Esophagus (tissue), 2 donors: ENCODE measurements around the gene SIK3. TPM values are rescaled to one million over a fixed set of nuclear protein-coding genes. Genes with fewer than 3 reads are reported as not detected.

ENCODE experiments used
- H3K27ac ChIP-seq, 2 donors: one replicate each; pipeline ENCODE4 v1.5.1; 2013; ENCODE audit warnings: low read depth in 2 of 2, mild to moderate bottlenecking in 2 of 2, inconsistent platforms in 1 of 2, low read length in 1 of 2, moderate library complexity in 1 of 2
- H3K27me3 ChIP-seq, 2 donors: one replicate each; pipeline ENCODE4 v1.6.1; 2013; ENCODE audit warnings: low read length in 2 of 2, control low read depth in 1 of 2, mild to moderate bottlenecking in 1 of 2; ENCODE audit not compliant: insufficient read depth in 2 of 2, control insufficient read depth in 1 of 2
- H3K36me3 ChIP-seq, 2 donors: one replicate each; pipeline ENCODE4 v1.6.1; 2013; ENCODE audit warnings: low read length in 1 of 2; ENCODE audit not compliant: control insufficient read depth in 2 of 2, insufficient read depth in 2 of 2
- H3K4me1 ChIP-seq, 2 donors: one replicate each; pipeline ENCODE4 v1.6.1; 2013; ENCODE audit warnings: low read length in 1 of 2; ENCODE audit not compliant: control insufficient read depth in 2 of 2, insufficient read depth in 2 of 2
- H3K4me3 ChIP-seq, 2 donors: one replicate each; pipeline ENCODE4 v1.5.1; 2013; ENCODE audit warnings: low read length in 2 of 2, mild to moderate bottlenecking in 2 of 2, low read depth in 1 of 2, moderate library complexity in 1 of 2
- H3K9me3 ChIP-seq, 2 donors: one replicate each; pipeline ENCODE4 v1.6.1; 2013; ENCODE audit warnings: mild to moderate bottlenecking in 2 of 2, low read depth in 1 of 2, low read length in 1 of 2, moderate library complexity in 1 of 2; ENCODE audit not compliant: control insufficient read depth in 2 of 2, insufficient read depth in 1 of 2
- WGBS, 2 donors: extraction: QIAGEN DNeasy Blood & Tissue Kit; methylation state at CpG; one replicate each; pipeline ENCODE4 v1.1.7; 2013; 5-methylcytosine and 5-hydroxymethylcytosine counted together
- polyA plus RNA-seq, 2 donors: library from polyadenylated mRNA; stranded (reverse); fragments of 200-250 nt; gene quantifications; one replicate each; pipeline ENCODE4 v1.2.3, GENCODE V29; 2013
- donor health status: healthy with polysubstance abuse.
- donor health status: Bipolar disorder and iron deficiency.

Gene SIK3
- polyA plus RNA-seq, 2 donors: 6.4 to 7.0 TPM

- Histone ChIP-seq H3K4me3 (no peak overlapping the region), H3K9me3 (no peaks in the 10 kb centered on the region), H3K27ac (no peak overlapping the region), H3K27me3 (no peaks in the 10 kb centered on the region), H3K36me3 (peaks cover 13 to 29% of the 10 kb centered on the region in 2 donors), H3K4me1 (no peaks in the 10 kb centered on the region)
- WGBS, 2 donors: 93 to 94% methylated on average over 9 of the region's 9 CpGs
Observed at GRCh38 chr11:116843661-116844060, 254.6 kb downstream of the SIK3 start.

GRCh38 chr11:116842909-116843308, 255.3 kb downstream of the SIK3 start:
- Histone ChIP-seq H3K9me3 (no peaks in the 10 kb centered on the region), H3K4me3 (no peak overlapping the region), H3K27me3 (no peaks in the 10 kb centered on the region), H3K36me3 (peaks cover 13 to 29% of the 10 kb centered on the region in 2 donors), H3K27ac (no peak overlapping the region), H3K4me1 (no peaks in the 10 kb centered on the region)
- WGBS, 2 donors: 86 to 91% methylated on average over 4 of the region's 4 CpGs

- H3K36me3 ChIP-seq: peaks cover 8 to 23% of the 10 kb centered on the region in 2 donors
- no peak overlapping the region for H3K27ac ChIP-seq
- no peaks in the 10 kb centered on the region for H3K4me1 ChIP-seq
- H3K27me3 ChIP-seq: no peaks in the 10 kb centered on the region
- no peaks in the 10 kb centered on the region for H3K9me3 ChIP-seq
- no peak overlapping the region for H3K4me3 ChIP-seq
- WGBS, 2 donors: 98 to 100% methylated on average over 4 of the region's 4 CpGs
Observed at GRCh38 chr11:116842117-116842516, 256.1 kb downstream of the SIK3 start.

GRCh38 chr11:116840746-116841296, 257.4 kb downstream of the SIK3 start:
- H3K36me3 ChIP-seq: peaks cover 0 to 10% of the 10 kb centered on the region in 2 donors
- peaks cover under 1 to 5% of the 10 kb centered on the region in 2 donors for H3K4me1 ChIP-seq
- no peaks in the 10 kb centered on the region for H3K9me3 ChIP-seq
- no peak overlapping the region for H3K4me3 ChIP-seq
- no peaks in the 10 kb centered on the region for H3K27me3 ChIP-seq
- no peak overlapping the region for H3K27ac ChIP-seq
- WGBS, 2 donors: 71 to 76% methylated on average over 9 of the region's 9 CpGs

GRCh38 chr11:116840224-116840745, 257.9 kb downstream of the SIK3 start:
- 45 to 56% methylated on average over 6 of the region's 6 CpGs for WGBS, 2 donors

GRCh38 chr11:116838321-116839084, 259.7 kb downstream of the SIK3 start:
- Histone ChIP-seq H3K27ac (no peak overlapping the region), H3K4me1 (peaks cover 4 to 6% of the 10 kb centered on the region in 2 donors), H3K36me3 (peaks cover 0 to 2% of the 10 kb centered on the region in 2 donors), H3K9me3 (no peaks in the 10 kb centered on the region), H3K27me3 (no peaks in the 10 kb centered on the region), H3K4me3 (no peak overlapping the region)
- WGBS, 2 donors: 81 to 82% methylated on average over 6 of the region's 6 CpGs

More at GRCh38 chr11:116840224-116840745, 257.9 kb downstream of the SIK3 start:
- H3K36me3 ChIP-seq: peaks cover 0 to 8% of the 10 kb centered on the region in 2 donors
- no peaks in the 10 kb centered on the region for H3K9me3 ChIP-seq
- no peaks in the 10 kb centered on the region for H3K27me3 ChIP-seq
- peaks cover 4 to 6% of the 10 kb centered on the region in 2 donors for H3K4me1 ChIP-seq
- H3K4me3 ChIP-seq: no peak overlapping the region
- H3K27ac ChIP-seq: no peak overlapping the region

- peak within 1 kb of the TSS in 1 of 2 donors; percentile 14 for H3K27ac ChIP-seq
- WGBS, 2 donors: 76 to 86% methylated on average over 19 of the region's 19 CpGs
- no peaks in the 10 kb centered on the region for H3K27me3 ChIP-seq
- H3K9me3 ChIP-seq: no peaks in the 10 kb centered on the region
- peaks cover 4 to 6% of the 10 kb centered on the region in 2 donors for H3K4me1 ChIP-seq
- no peaks in the 10 kb centered on the region for H3K36me3 ChIP-seq
- H3K4me3 ChIP-seq: no peak within 1 kb of the TSS
Observed at GRCh38 chr11:116837231-116838091, 260.8 kb downstream of the SIK3 start, which contains the start of gene APOA1. TSS of gene APOA1 (minus strand) at chr11:116837622. CDS start at chr11:116837387, 235 bp downstream.

- 87 to 90% methylated on average over 7 of the region's 7 CpGs for whole genome bisulfite sequencing, 2 donors
- peak overlapping the region in 1 of 2 donors; percentile 14 for H3K27ac ChIP-seq
- H3K4me1 ChIP-seq: peaks cover 4 to 6% of the 10 kb centered on the region in 2 donors
- no peaks in the 10 kb centered on the region for H3K36me3 ChIP-seq
- no peaks in the 10 kb centered on the region for H3K9me3 ChIP-seq
- H3K27me3 ChIP-seq: no peaks in the 10 kb centered on the region
- H3K4me3 ChIP-seq: no peak overlapping the region
Observed at GRCh38 chr11:116836632-116836991, 261.6 kb downstream of the SIK3 start.
